ENCODE measurements around the gene GRIN3A.

DNA sequence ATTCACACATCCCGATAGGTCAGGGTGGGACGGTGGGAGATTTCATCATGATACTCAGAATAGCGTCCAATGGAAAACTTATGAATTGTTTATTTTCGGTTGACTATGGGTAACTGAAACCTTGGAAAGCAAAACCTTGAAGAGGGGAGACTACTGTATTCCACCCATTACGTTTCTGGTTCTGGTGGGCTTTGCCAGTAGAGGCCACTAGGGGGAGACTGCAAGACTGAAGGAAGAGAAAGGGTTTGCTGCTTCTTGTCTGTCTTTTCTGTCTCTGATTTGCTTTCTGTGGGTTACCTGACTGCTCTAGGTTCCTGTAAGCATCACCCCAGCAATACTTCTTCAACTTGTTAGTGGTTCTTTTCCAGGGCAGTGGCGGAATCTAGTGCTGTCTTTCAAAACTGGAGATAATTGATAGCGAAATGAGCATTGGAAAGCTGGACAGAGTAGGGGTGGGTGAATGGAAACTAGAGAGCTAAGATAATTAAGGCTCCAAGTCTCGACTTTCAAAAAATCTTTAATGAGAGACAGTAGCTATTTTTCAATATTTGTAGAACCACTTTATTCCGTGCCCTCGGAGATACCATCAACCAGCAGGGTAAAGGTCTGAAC, 27.0 kb downstream of the GRIN3A start:
- peak in 10 of 12 donors; percentile 13 to 53 (median 44) for TF ChIP-seq CTCF (IDR thresholded peaks at IDR 0.05)
- no peak for TF ChIP-seq POLR2A (IDR thresholded peaks at IDR 0.05)

Data from heart left ventricle (tissue), 13 donors.